SU-DHL-6 (cell line): ENCODE results near the gene ERMP1.
A peak's percentile ranks its signal among the peaks of the same experiment; 100 is the strongest.
"Not testable (repeated sequence)": the region's sequence is repeated elsewhere in the genome, so short reads cannot be mapped to it uniquely, and the experiment has no call there.

Experiments
- H2AFZ ChIP-seq: fragments of 200-600 bp; sonication (generic); 2 replicates; pipeline ENCODE4 v1.6.1; 2014; ENCODE audit warnings: low read depth, mild to moderate bottlenecking, moderate library complexity, mixed read lengths, antibody characterized with exemption, low read length; ENCODE audit not compliant: severe bottlenecking
- H3F3A ChIP-seq: fragments of 200-600 bp; shearing (Covaris generic); 2 replicates; pipeline ENCODE4 v1.6.0; 2016; ENCODE audit warnings: antibody characterized with exemption, mild to moderate bottlenecking; ENCODE audit not compliant: insufficient read depth
- H3K27ac ChIP-seq: fragments of 200-600 bp; sonication (generic); 2 replicates; pipeline ENCODE4 v1.5.1; 2016; ENCODE audit warnings: low read depth, mild to moderate bottlenecking, low read length, moderate library complexity, mixed read lengths
- H3K27me3 ChIP-seq: fragments of 200-600 bp; sonication (generic), shearing (Covaris generic); 2 replicates; pipeline ENCODE4 v1.6.0; 2014; ENCODE audit warnings: mild to moderate bottlenecking, low read length
- H3K36me3 ChIP-seq: fragments of 200-600 bp; sonication (generic); 2 replicates; pipeline ENCODE4 v1.6.1; 2014; ENCODE audit warnings: mild to moderate bottlenecking, low read length, mixed read lengths
- H3K4me2 ChIP-seq: fragments of 300-600, 200-600 bp; shearing (Covaris generic), sonication (generic); 2 replicates; pipeline ENCODE4 v1.6.0; 2014; ENCODE audit warnings: low read length, low read depth, mild to moderate bottlenecking; ENCODE audit not compliant: poor library complexity, severe bottlenecking
- H3K4me3 ChIP-seq: fragments of 200-600 bp; sonication (generic); 2 replicates; pipeline ENCODE4 v1.5.1; 2014; ENCODE audit warnings: antibody characterized with exemption, low read length, mild to moderate bottlenecking, mixed read lengths; ENCODE audit not compliant: insufficient read depth, poor library complexity, severe bottlenecking
- H3K79me2 ChIP-seq: fragments of 200-600 bp; sonication (generic); 2 replicates; pipeline ENCODE4 v1.6.1; 2014; ENCODE audit warnings: mild to moderate bottlenecking, low read length, moderate library complexity; ENCODE audit not compliant: insufficient read depth
- H3K9ac ChIP-seq: fragments of 200-600 bp; sonication (generic); 2 replicates; pipeline ENCODE4 v1.7.0; 2014; ENCODE audit warnings: mild to moderate bottlenecking, low read length
- H3K9me2 ChIP-seq: fragments of 200-600 bp; sonication (generic); replicated peaks from 2 replicates; pipeline ENCODE4 v1.6.1; 2014; ENCODE audit warnings: low read length; ENCODE audit not compliant: insufficient read depth
- H3K9me3 ChIP-seq: fragments of 200-600 bp; sonication (generic); 2 replicates; pipeline ENCODE4 v1.6.1; 2014; ENCODE audit warnings: low read length, mixed read lengths; ENCODE audit not compliant: insufficient read depth
- H4K20me1 ChIP-seq: fragments of 200-600 bp; sonication (generic); 2 replicates; pipeline ENCODE4 v1.6.1; 2014; ENCODE audit warnings: low read depth, mild to moderate bottlenecking, antibody characterized with exemption, low read length, moderate library complexity, mixed read lengths
- CTCF ChIP-seq: fragments of 200-600 bp; sonication (generic); IDR thresholded peaks from one replicate; pipeline ENCODE4 v1.5.1; 2017; ENCODE audit warnings: antibody characterized with exemption, mild to moderate bottlenecking, low read length, moderate library complexity; ENCODE audit not compliant: insufficient read depth, poor library complexity, severe bottlenecking
- EZH2phosphoT487 ChIP-seq: fragments of 200-600 bp; sonication (generic), shearing (Covaris generic); conservative IDR thresholded peaks from 2 replicates; pipeline ENCODE4 v1.6.1; 2018; ENCODE audit warnings: mild to moderate bottlenecking, antibody characterized with exemption, low read length, moderate library complexity, mixed read lengths

The ERMP1 gene

GRCh38 chr9:5832538-5833529 lies at the start of gene ERMP1:
ERMP1 (minus strand) TSS chr9:5833117; CDS start chr9:5833027, 90 bp downstream.
- H2AFZ ChIP-seq = peak within 1 kb of the TSS; percentile 81
- H3K27ac ChIP-seq = peak within 1 kb of the TSS; percentile 81
- TF ChIP-seq EZH2phosphoT487 (no peak), CTCF (peak; percentile 94)

GRCh38 chr9:5882244-5883012 lies 49.5 kb upstream of the ERMP1 start:
- H3F3A ChIP-seq, H3K27ac ChIP-seq, H3K4me2 ChIP-seq, H4K20me1 ChIP-seq, H3K79me2 ChIP-seq, H3K9me2 ChIP-seq, H2AFZ ChIP-seq, H3K27me3 ChIP-seq, H3K9ac ChIP-seq, H3K4me3 ChIP-seq, H3K36me3 ChIP-seq, H3K9me3 ChIP-seq: not testable (repeated sequence)

More at GRCh38 chr9:5832538-5833529, at the start of gene ERMP1:
- Histone ChIP-seq H3K9me3 (0 out of 2 replicates have a peak, but pooled peaks cover 3% of the 10 kb centered on the region), H3K36me3 (peaks cover 14% of the 10 kb centered on the region), H3K4me3 (peak within 1 kb of the TSS; percentile 69), H3K79me2 (peaks cover 24% of the 10 kb centered on the region), H3K9me2 (no peaks in the 10 kb centered on the region), H3F3A (peaks cover 6% of the 10 kb centered on the region; the same call in 1 of the 2 replicates), H3K4me2 (peak within 1 kb of the TSS; percentile 71), H4K20me1 (no peaks in the 10 kb centered on the region), H3K9ac (peak within 1 kb of the TSS; percentile 65), H3K27me3 (no peaks in the 10 kb centered on the region)

GRCh38 chr9:5879419-5880181 lies 46.7 kb upstream of the ERMP1 start:
- no peaks in the 10 kb centered on the region for H3F3A ChIP-seq

More at GRCh38 chr9:5879419-5880181, 46.7 kb upstream of the ERMP1 start:
- Histone ChIP-seq H3K4me3 (no peak overlapping the region), H3K36me3 (no peaks in the 10 kb centered on the region), H2AFZ (no peak overlapping the region), H3K4me2 (no peak overlapping the region), H4K20me1 (no peaks in the 10 kb centered on the region), H3K79me2 (no peaks in the 10 kb centered on the region), H3K27me3 (no peaks in the 10 kb centered on the region), H3K27ac (no peak overlapping the region), H3K9me2 (no peaks in the 10 kb centered on the region), H3K9ac (no peak overlapping the region), H3K9me3 (no peaks in the 10 kb centered on the region)
- TF ChIP-seq EZH2phosphoT487 (no peak), CTCF (no peak)
